Fibroblast of the aortic adventitia (primary cell): ENCODE results near the gene SPATA45. TPM values are rescaled to one million over a fixed set of nuclear protein-coding genes. Genes with fewer than 3 reads are reported as not detected.

Experiments
- DNase-seq: peaks from one replicate; pipeline ENCODE4 v3.0.0-alpha.2; 2010; ENCODE audit warnings: low read depth
- H3K4me3 ChIP-seq: 2 replicates; pipeline ENCODE4 v1.5.1; 2011; ENCODE audit warnings: low read depth, mild to moderate bottlenecking, control low read depth, low read length, moderate library complexity
- CTCF ChIP-seq: IDR thresholded peaks from 2 replicates; pipeline ENCODE4 v1.5.1; 2011; ENCODE audit warnings: mild to moderate bottlenecking, low read length, control low read depth, inconsistent platforms; ENCODE audit not compliant: insufficient read depth
- total RNA-seq: library from RNA; depleted of rRNA; stranded (reverse); fragments of >200 nt; gene quantifications from 2 replicates; pipeline ENCODE4 v1.2.3, GENCODE V29; 2012; ENCODE audit warnings: low replicate concordance

SPATA45 gene
- total RNA-seq, 1 donor = not detected

- no peak for TF ChIP-seq CTCF
- H3K4me3 ChIP-seq = no peak overlapping the region
- DNase-seq = no peak
These were observed 19.1 kb downstream of the SPATA45 start for GRCh38 chr1:212828395-212828794.

- no peak for TF ChIP-seq CTCF
- DNase-seq = no peak
- no peak overlapping the region for H3K4me3 ChIP-seq
These were observed 19.6 kb downstream of the SPATA45 start for GRCh38 chr1:212827831-212828278.

- H3K4me3 ChIP-seq = no peak overlapping the region
- DNase-seq = no peak
- no peak for TF ChIP-seq CTCF
These were observed 20.2 kb downstream of the SPATA45 start for GRCh38 chr1:212827171-212827776.

GRCh38 chr1:212825798-212826452 is 21.5 kb downstream of the SPATA45 start:
- TF ChIP-seq CTCF = no peak
- H3K4me3 ChIP-seq = no peak overlapping the region
- no peak for DNase-seq

- no peak for DNase-seq
- H3K4me3 ChIP-seq = no peak overlapping the region
- TF ChIP-seq CTCF = no peak
These were observed 23.2 kb downstream of the SPATA45 start for GRCh38 chr1:212824201-212824600.

GRCh38 chr1:212822956-212823355 is 24.5 kb downstream of the SPATA45 start:
- DNase-seq = no peak
- H3K4me3 ChIP-seq = no peak overlapping the region
- TF ChIP-seq CTCF = no peak
